ENCODE data around the gene ZMAT3.
A peak's percentile ranks its signal among the peaks of the same experiment; 100 is the strongest.

Gene ZMAT3

GRCh38 chr3:179018808-179019207 is 52.8 kb downstream of the ZMAT3 start:
- no peak for FAIRE-seq

- FAIRE-seq = no peak
Observed at GRCh38 chr3:179016979-179017670, 54.5 kb downstream of the ZMAT3 start.

GRCh38 chr3:179015551-179016020 is 56.0 kb downstream of the ZMAT3 start:
- FAIRE-seq = peak; percentile 99

- FAIRE-seq = no peak
Observed at GRCh38 chr3:179005706-179006105, 65.9 kb downstream of the ZMAT3 start.

GRCh38 chr3:179005213-179005612 is 66.4 kb downstream of the ZMAT3 start:
- no peak for FAIRE-seq

GRCh38 chr3:179000659-179001058 is 71.0 kb downstream of the ZMAT3 start:
- FAIRE-seq = no peak

- no peak for FAIRE-seq
Observed at GRCh38 chr3:179000144-179000543, 71.5 kb downstream of the ZMAT3 start.

GRCh38 chr3:178996399-178996798 is 75.2 kb downstream of the ZMAT3 start:
- FAIRE-seq = no peak

GRCh38 chr3:178990293-178990692 is 81.3 kb downstream of the ZMAT3 start:
- FAIRE-seq = no peak

GRCh38 chr3:178989821-178990220 is 81.8 kb downstream of the ZMAT3 start:
- no peak for FAIRE-seq

GRCh38 chr3:178987745-178988144 is 83.9 kb downstream of the ZMAT3 start:
- FAIRE-seq = no peak

GRCh38 chr3:178986456-178986855 is 85.2 kb downstream of the ZMAT3 start:
- no peak for FAIRE-seq

- no peak for FAIRE-seq
Observed at GRCh38 chr3:178982137-178982536, 89.5 kb downstream of the ZMAT3 start.

- no peak for FAIRE-seq
Observed at GRCh38 chr3:178975320-178975719, 96.3 kb downstream of the ZMAT3 start.

GRCh38 chr3:178971614-178972013 is 100.0 kb downstream of the ZMAT3 start:
- FAIRE-seq = no peak

GRCh38 chr3:178969004-178969700 is 102.5 kb downstream of the ZMAT3 start:
- no peak for FAIRE-seq
